HG02840 (cell line): Measurements from ENCODE around the gene SKAP1.

Experiments used
- ATAC-seq: cut with Tn5 transposase; IDR thresholded peaks from one replicate; pipeline ENCODE4 v1.9.1; 2021; ENCODE audit warnings: mild to moderate bottlenecking, moderate library complexity, moderate number of reproducible peaks; ENCODE audit not compliant: unreplicated experiment, low FRiP score

SKAP1 gene

GRCh38 chr17:48127371-48128051 is 302.5 kb downstream of the SKAP1 start:
- ATAC-seq = no peak

- no peak for ATAC-seq
These were observed 303.5 kb downstream of the SKAP1 start for GRCh38 chr17:48126532-48126850.

- ATAC-seq = no peak
These were observed 304.0 kb downstream of the SKAP1 start for GRCh38 chr17:48125829-48126531.

GRCh38 chr17:48123776-48124388 is 306.1 kb downstream of the SKAP1 start:
- no peak for ATAC-seq

- no peak for ATAC-seq
These were observed 306.9 kb downstream of the SKAP1 start for GRCh38 chr17:48123111-48123510.

GRCh38 chr17:48122665-48123045 is 307.4 kb downstream of the SKAP1 start:
- no peak for ATAC-seq

- no peak for ATAC-seq
These were observed 307.9 kb downstream of the SKAP1 start for GRCh38 chr17:48121923-48122664.

- ATAC-seq = no peak
These were observed 316.8 kb downstream of the SKAP1 start for GRCh38 chr17:48113201-48113676.

- no peak for ATAC-seq
These were observed 318.1 kb downstream of the SKAP1 start for GRCh38 chr17:48111937-48112241.

GRCh38 chr17:48110761-48111160 is 319.3 kb downstream of the SKAP1 start:
- ATAC-seq = no peak

GRCh38 chr17:48107137-48108055 is 322.6 kb downstream of the SKAP1 start, which contains the start of gene SNX11:
Gene SNX11 (plus strand): TSS chr17:48107766. CDS start chr17:48112044, 4,278 bp downstream.
- peak; percentile 77 for ATAC-seq

GRCh38 chr17:48106802-48107136 is 323.2 kb downstream of the SKAP1 start:
- ATAC-seq = no peak

- ATAC-seq = no peak
These were observed 325.6 kb downstream of the SKAP1 start for GRCh38 chr17:48104440-48104839.

- ATAC-seq = no peak
These were observed 327.0 kb downstream of the SKAP1 start for GRCh38 chr17:48102798-48103715.

- no peak for ATAC-seq
These were observed 327.8 kb downstream of the SKAP1 start for GRCh38 chr17:48102043-48102750.

GRCh38 chr17:48101012-48101720 is 328.8 kb downstream of the SKAP1 start, which contains the start of gene CBX1:
Gene CBX1 (minus strand): TSS chr17:48101478. CDS start chr17:48077004, 24,474 bp downstream.
- peak; percentile 84 for ATAC-seq

GRCh38 chr17:48100591-48101011 is 329.4 kb downstream of the SKAP1 start:
- ATAC-seq = no peak

GRCh38 chr17:48100160-48100559 is 329.9 kb downstream of the SKAP1 start:
- no peak for ATAC-seq
